GM18861 (cell line): Measurements from ENCODE around the gene CDH22.

Experiments
- ATAC-seq: cut with Tn5 transposase; IDR thresholded peaks from one replicate; pipeline ENCODE4 v1.9.1; 2021; ENCODE audit not compliant: unreplicated experiment

The CDH22 gene

GRCh38 chr20:46127396-46128010 is 180.8 kb downstream of the CDH22 start:
- no peak for ATAC-seq

GRCh38 chr20:46126440-46127056 is 181.8 kb downstream of the CDH22 start:
- ATAC-seq, result no peak
